HPDE6-E6E7 (cell line): ENCODE results near the gene MCOLN1.

Experiments used
- DNase-seq: peaks from one replicate; pipeline ENCODE4 v3.0.0; 2011; ENCODE audit warnings: missing footprints; ENCODE audit errors: extremely low spot score

Gene MCOLN1

DNA sequence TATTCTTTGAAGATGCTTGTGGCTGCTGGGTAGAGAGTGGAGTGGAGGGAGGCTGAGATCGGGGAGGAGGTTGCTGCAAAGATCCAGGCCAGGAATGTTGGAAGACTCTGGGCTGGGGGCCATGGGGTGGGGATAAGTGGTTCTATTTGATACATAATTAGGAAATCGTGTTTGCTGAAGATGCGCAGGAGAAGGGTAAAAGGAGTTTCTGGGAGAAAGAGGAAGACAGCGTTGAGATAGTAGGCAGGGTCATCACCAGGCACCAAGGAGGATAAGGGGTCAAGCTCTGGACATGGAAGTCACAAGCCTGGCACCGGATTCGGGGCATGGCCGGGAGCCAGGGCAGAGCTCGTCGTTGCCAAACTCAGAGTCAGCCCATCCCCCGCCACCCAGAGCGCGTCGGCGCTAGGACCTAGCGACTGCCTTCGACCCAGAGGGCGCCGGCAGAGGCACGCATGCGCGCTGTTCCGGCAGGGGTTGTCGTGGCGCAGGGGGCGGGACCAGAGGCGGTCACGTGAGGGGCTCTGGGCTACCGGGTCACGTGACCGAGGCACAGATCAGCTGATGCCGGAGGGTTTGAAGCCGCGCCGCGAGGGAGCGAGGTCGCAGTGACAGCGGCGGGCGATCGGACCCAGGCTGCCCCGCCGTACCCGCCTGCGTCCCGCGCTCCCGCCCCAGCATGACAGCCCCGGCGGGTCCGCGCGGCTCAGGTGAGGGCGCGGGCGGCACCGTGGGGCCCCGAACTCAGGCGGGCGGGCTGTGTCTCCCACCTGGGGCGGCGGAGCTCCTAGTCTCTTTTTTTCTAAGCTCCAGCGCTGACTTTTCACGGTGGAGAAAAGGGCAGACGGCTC, at the start of gene MCOLN1:
Gene MCOLN1 (plus strand): TSS at position 553 of the 851 bp plus-strand sequence. CDS start 127 bp downstream, at position 680.
- DNase-seq: peak; percentile 100

DNA sequence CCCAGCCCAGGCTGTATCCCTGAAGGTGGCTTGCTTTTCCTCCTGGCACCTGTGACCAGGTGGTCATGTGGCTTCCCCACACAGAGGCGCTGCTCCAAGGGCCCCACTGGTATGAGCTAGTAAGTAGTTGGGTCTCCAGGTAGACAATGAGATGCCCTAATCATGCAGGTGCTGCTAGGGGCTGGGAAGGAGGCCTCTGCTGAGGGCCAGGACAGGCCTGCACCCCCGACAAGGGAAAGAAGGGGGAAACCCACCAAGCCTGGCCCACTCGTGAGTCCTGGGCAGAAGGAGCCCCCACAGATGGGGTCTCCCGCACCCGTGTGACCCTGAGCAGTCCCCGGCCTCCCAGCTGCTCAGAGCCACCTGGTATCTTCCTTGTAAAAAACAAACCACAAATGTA, 46.8 kb upstream of the MCOLN1 start:
- DNase-seq: no peak

DNA sequence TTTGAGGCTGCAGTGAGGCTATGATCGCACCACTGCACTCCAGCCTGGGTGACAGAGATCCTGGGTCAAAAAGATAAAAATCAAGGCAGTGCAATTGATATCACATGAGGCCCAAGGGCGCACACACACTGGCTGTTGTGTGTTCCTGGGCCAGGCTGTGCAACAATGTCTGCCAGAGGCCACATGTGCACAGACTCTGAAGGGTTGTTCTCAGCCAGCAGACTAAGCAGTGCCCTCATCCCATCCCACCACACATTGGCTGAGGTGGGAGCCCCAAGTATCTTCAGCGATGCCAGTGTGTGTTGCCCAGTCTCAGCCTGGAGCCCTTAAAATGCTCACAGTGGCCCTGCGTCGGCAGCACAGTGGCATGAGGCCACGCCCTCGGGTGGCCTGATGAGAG, 46.2 kb upstream of the MCOLN1 start:
- no peak for DNase-seq

DNA sequence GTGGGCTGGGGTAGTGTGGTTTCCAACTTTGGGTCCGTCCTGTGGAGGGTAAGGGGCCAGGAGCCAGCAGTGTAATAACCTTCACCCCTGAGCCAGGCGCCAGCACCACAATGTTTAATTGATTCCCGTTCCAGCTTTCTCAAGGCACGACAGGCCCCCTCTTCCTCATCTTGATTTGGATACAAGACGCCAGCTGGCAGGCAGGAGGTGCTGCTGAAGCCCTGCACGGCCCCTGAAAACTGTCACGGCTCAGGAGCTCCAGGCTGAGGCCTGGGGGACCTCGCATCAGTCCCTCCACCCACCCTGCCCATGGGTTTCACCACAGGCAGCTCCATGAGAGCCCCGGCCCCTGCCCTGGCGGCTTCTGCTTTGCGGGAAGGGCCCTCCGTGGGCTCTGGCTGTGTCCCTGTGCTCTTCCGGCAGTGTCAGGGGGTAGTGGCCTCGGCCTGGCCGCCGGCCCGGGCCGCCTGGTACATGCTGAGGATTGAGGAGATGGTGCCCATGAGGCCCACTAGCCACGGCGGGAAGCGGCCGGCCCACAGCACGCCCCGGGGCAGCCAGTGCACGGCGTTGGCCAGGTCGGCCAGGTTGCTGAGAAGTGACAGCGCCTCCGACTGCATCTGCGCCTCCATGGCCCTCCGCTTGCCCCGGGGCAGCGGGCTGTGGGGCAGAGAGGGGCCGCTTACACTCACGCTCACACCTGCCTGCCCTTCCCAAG, 45.5 kb upstream of the MCOLN1 start:
- no peak for DNase-seq

DNA sequence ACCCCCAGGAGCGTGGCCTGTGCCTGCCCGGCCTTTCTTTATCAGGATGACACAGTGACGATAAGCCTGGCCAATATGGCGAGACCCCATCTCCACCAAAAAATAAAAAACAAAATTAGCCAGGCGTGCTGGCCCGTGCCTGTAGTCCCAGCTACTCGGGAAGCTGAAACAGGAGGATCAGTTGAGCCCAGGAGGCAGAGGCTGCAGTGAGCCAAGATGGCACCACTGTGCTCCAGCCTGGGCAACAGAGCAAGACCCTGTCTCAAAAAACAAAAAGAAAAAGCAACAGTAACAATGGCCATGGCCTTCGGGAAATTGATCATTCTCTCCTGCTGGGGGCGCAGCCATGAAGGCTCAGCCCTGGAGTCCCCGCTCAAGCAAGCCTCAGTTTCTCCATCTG, 44.7 kb upstream of the MCOLN1 start:
- DNase-seq: no peak

DNA sequence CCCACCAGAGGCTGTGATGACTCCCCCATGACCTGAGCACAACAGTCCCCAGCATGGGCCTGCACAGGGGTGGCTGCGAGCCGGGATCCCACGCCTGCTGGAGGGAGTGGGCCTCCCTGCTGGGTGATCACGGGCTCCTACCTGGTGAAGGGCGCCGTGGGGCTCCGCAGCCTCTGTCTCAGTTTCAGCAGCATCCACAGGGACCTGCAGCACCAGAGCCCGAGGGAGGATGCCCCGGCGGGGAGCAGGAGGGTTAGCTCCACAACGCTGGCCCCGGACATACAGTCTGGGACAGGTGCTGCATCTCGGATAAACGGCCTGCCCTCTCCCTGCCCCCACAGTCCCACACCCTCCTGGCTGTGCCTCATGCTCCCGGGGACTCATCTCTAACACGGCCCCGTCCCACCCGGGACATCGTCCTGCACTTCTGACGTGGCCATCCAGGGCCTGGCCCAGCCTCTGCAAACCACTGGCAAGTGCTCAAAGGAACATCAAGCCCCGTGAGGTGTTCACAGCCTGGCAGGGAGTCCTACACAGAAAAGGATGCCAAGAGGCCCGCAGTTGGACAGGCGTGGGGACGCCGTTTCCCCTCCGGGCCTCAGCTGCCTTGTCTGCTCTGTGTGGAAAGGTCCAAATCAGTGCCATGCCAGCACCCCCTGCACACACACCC, 44.1 kb upstream of the MCOLN1 start:
- DNase-seq: no peak

- DNase-seq: no peak
Observed at GRCh38 chr19:7478843-7479227, 43.6 kb upstream of the MCOLN1 start.

- DNase-seq: no peak
Observed at GRCh38 chr19:7480222-7480969, 42.0 kb upstream of the MCOLN1 start.

- DNase-seq: no peak
Observed at GRCh38 chr19:7480970-7481255, 41.5 kb upstream of the MCOLN1 start.

GRCh38 chr19:7482584-7483439, 39.6 kb upstream of the MCOLN1 start:
- DNase-seq: no peak

DNA sequence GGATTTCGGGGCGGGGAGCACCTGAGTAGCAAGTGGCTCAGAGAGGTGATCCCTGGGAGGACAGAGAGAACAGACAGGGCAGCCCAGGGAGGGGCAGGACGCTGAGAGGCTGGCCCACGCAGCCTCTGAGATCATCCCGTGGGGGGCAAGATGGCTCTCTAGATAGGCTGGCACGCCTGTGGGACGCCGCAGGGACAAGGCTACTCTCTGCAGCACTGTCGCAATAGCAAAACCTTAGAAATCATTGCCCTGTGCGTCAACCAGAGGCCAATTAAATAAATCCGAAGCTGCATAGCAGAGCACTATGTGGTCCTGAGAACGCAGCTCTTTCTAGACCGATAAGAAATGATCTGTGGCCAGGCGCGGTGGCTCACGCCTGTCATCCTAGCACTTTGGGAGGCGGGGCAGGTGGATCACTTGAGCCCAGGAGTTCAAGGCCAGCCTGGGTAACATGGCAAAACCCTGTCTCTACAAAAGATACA, 38.7 kb upstream of the MCOLN1 start:
- DNase-seq: no peak

DNA sequence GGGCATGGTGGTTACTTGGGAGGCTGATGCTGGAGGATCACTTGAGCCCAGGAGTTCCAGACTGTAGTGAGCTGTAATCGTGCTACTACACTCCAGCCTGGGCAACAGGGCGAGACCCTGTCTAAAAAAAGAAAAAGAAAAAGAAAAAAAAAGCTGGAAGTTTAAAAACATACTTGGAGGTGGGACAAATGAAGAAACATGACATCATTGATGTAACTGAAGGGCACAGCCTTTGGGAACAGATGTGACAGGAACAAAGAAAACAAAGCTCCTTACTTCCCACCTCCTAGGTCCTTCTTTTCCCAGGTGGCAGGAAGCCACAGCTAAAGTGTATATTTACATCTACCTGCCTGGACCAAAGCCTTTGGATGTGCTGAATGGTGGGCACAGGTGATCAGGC, 35.5 kb upstream of the MCOLN1 start:
- DNase-seq: no peak

DNA sequence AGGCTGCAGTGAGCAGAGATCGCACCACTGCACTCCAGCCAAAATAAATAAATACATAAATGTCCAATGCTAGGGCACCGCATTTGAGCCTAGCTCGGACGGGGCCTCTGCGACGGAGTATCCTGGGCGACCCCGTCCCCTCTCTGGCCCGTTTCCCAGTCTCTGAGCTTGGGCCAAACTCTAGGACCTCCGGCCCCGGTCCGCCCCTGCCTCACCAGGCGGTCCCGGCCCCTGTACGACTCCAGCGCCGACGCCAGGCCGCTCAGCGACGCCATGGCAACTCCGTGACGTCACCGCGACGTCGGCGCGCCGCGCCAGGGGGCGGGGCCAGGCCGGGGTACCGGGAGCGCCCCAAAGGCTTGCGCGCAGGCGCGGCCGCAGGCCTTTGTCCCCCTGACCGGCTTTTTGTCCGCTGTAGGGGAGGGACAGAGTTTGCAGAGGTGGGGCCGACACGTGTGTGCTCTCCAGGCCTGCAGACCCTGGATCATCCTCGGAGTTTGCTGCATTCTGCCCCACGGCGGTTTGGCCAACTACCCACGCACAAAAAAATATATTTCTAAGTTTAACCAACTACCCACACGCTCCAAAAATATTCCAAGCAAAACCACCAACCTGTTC, 33.6 kb upstream of the MCOLN1 start, which contains the start of gene PEX11G:
Gene PEX11G (minus strand): TSS at position 300 of the 618 bp plus-strand sequence. CDS start 25 bp downstream, at position 275.
- peak; percentile 90 for DNase-seq

DNA sequence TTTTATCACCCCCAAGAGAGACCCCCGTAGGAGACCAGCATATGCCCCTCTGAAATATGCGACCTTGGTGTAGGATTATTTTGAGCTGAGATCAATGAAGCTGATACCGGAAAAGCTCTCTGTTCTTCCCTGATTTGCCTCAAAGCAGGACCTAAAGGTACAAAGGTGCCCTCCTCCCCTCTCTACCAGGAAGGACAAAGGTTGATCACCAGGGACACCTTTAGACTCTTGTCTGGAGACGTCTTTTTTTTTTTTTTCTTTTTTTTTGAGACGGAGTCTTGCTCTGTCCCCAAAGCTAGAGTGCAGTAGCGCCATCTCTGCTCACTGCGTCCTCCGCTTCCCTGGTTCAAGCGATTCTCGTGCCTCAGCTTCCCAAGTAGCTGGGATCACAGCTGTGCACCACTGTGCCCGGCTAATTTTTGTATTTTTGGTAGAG, 32.8 kb upstream of the MCOLN1 start:
- no peak for DNase-seq

GRCh38 chr19:7492142-7492541, 30.3 kb upstream of the MCOLN1 start:
- DNase-seq: no peak

DNA sequence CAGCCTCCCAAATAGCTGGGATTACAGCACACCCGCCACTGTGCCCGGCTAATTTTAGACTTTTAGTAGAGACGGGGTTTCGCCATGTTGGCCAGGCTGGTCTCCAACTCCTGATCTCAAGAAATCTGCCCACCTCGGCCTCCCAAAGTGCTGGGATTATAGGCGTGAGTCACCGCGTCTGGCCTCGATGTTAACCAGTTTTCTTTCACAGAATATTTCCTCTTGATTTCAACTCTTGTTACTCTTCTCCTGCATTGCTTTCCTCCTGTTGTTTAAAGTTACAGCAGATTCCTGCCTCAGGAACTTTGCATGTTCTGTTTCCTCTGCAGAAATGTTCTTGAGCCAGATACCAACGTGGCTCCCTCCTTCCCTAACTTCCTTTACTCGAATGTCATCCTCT, 29.9 kb upstream of the MCOLN1 start:
- DNase-seq: no peak

- DNase-seq: peak; percentile 65
Observed at GRCh38 chr19:7494416-7495098, 27.9 kb upstream of the MCOLN1 start.

DNA sequence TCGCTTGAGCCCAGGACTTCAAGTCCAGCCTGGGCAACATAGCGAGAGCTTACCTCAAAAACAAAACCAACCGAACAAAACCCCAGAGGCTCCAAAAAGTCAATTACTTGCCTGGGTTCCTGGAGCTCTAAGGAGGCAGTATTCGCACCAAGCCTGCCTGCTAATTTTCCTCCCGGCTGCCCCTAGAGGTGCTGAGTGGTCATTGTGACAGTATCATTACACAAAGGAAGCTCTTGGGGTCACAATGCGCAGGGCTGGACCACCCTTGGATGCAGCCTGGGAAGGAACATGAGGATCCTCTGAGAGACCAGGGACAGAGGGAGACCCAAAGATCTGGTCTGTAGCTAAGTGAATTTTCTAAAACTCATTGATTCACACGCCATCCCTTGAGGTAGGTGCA, 25.1 kb upstream of the MCOLN1 start:
- DNase-seq: no peak

DNA sequence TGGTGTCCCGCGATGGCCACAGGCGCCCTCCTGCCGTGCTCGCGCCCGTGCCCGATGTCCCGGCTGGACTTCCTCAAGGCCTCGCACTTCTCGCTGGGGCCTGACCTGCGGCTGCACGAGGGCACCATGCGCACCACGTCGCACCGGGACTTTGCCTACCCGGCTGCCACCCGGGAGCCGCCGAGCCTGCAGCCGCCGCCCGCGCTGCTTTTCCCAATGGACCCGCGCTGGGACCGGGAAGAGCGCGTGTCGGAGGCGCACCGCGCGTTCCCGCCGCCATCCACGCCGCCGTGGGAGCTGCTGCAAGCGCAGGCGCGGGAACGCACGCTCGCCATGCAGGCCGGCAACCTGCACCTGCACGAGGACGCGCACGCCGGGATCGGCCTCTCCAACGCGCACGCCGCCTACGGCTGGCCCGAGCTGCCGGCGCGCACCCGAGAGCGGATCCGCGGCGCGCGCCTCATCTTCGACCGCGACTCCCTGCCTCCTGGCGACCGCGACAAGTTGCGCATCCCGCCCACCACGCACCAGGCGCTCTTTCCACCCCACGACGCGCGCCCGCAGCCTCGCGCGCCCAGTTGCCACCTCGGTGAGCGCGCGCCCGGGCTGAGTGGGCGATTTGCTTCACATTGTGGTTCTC, 21.5 kb upstream of the MCOLN1 start:
- peak; percentile 71 for DNase-seq
